HepG2 (cell line): ENCODE measurements around the gene EPHA10. TPM values are rescaled to one million over a fixed set of nuclear protein-coding genes. Genes with fewer than 3 reads are reported as not detected.
A peak's percentile ranks its signal among the peaks of the same experiment; 100 is the strongest.

Source experiments
- BRCA1 ChIP-seq: sonication (generic); formaldehyde crosslinking; IDR thresholded peaks from 2 replicates; pipeline ENCODE4 v1.4.0; 2020; ENCODE audit warnings: missing genetic modification reagents
- HNF4G ChIP-seq, 2 experiments: sonication (generic) in 1 of 2; formaldehyde crosslinking in 1 of 2; IDR thresholded peaks; 2 replicates each; pipeline versions ENCODE4 v1.4.0 to v1.6.1; 2011 to 2020; ENCODE audit warnings: borderline replicate concordance in 2 of 2, low read depth in 2 of 2, mild to moderate bottlenecking in 2 of 2, low read length in 1 of 2, missing genetic modification reagents in 1 of 2, moderate library complexity in 1 of 2
- JUND ChIP-seq: sonication (generic); formaldehyde crosslinking; IDR thresholded peaks from 2 replicates; pipeline ENCODE4 v1.8.0; 2022; ENCODE audit warnings: mild to moderate bottlenecking, missing genetic modification reagents
- KLF11 ChIP-seq: IDR thresholded peaks from 2 replicates; pipeline ENCODE4 v1.6.1; 2016; ENCODE audit warnings: missing compliant biosample characterization
- KLF15 ChIP-seq: sonication (generic); formaldehyde crosslinking; IDR thresholded peaks from 2 replicates; pipeline ENCODE4 v1.8.1; 2023; ENCODE audit warnings: borderline replicate concordance, mild to moderate bottlenecking, inconsistent platforms, missing genetic modification reagents, mixed read lengths
- MIXL1 ChIP-seq: IDR thresholded peaks from 2 replicates; pipeline ENCODE4 v1.6.1; 2016
- NFKB2 ChIP-seq: sonication (generic); formaldehyde crosslinking; IDR thresholded peaks from 2 replicates; pipeline ENCODE4 v1.4.0; 2020; ENCODE audit warnings: missing genetic modification reagents, borderline replicate concordance
- RXRA ChIP-seq: sonication (generic); formaldehyde crosslinking; IDR thresholded peaks from 2 replicates; pipeline ENCODE4 v1.5.1; 2020; ENCODE audit warnings: missing genetic modification reagents
- TCF7 ChIP-seq: sonication (generic); IDR thresholded peaks from 2 replicates; pipeline ENCODE4 v1.6.1; 2016; ENCODE audit warnings: antibody characterized with exemption, low read depth
- TCF7L2 ChIP-seq: IDR thresholded peaks from 2 replicates; pipeline ENCODE4 v1.6.1; 2011; ENCODE audit warnings: mild to moderate bottlenecking, low read depth, low read length, moderate library complexity
- ZKSCAN1 ChIP-seq: fragments of 150-350 bp; IDR thresholded peaks from 2 replicates; pipeline ENCODE4 v1.6.1; 2014; ENCODE audit warnings: low read length
- ZMAT5 ChIP-seq: sonication (generic); formaldehyde crosslinking; IDR thresholded peaks from 2 replicates; pipeline ENCODE4 v1.5.0; 2020; ENCODE audit warnings: mild to moderate bottlenecking, low read depth, missing genetic modification reagents, borderline replicate concordance
- ZNF101 ChIP-seq: sonication (generic); formaldehyde crosslinking; IDR thresholded peaks from 2 replicates; pipeline ENCODE4 v1.4.0; 2020; ENCODE audit warnings: mild to moderate bottlenecking, low read depth, missing genetic modification reagents, borderline replicate concordance
- ZNF138 ChIP-seq: sonication (generic); formaldehyde crosslinking; IDR thresholded peaks from 2 replicates; pipeline ENCODE4 v1.5.0; 2020; ENCODE audit warnings: mild to moderate bottlenecking, low read depth, missing genetic modification reagents
- ZNF232 ChIP-seq: sonication (generic); formaldehyde crosslinking; IDR thresholded peaks from 2 replicates; pipeline ENCODE4 v1.4.0; 2020; ENCODE audit warnings: missing genetic modification reagents, borderline replicate concordance
- ZNF282 ChIP-seq: fragments of 450-650 bp; IDR thresholded peaks from 2 replicates; pipeline ENCODE4 v1.6.1; 2018; ENCODE audit not compliant: partially characterized antibody
- ZNF292 ChIP-seq: sonication (generic); formaldehyde crosslinking; IDR thresholded peaks from 2 replicates; pipeline ENCODE4 v1.8.1; 2022; ENCODE audit warnings: mild to moderate bottlenecking, low read depth, missing genetic modification reagents, borderline replicate concordance
- ZNF788 ChIP-seq: sonication (generic); formaldehyde crosslinking; IDR thresholded peaks from 2 replicates; pipeline ENCODE4 v1.5.0; 2020; ENCODE audit warnings: mild to moderate bottlenecking, missing genetic modification reagents, borderline replicate concordance
- ZNF850 ChIP-seq: sonication (generic); formaldehyde crosslinking; conservative IDR thresholded peaks from 2 replicates; pipeline ENCODE4 v1.9.0; 2021; ENCODE audit warnings: mild to moderate bottlenecking, missing genetic modification reagents
- polyA plus RNA-seq, 8 experiments: library from polyadenylated mRNA; depleted of rRNA in 3 of 8; stranded (reverse) in 7 of 8; unstranded in 1 of 8; fragments of >200 nt; fragmentation: Illumina TruSeq in 4 of 8; extraction: Trizol in 4 of 8; gene quantifications; 2 replicates each; pipeline versions ENCODE4 v1.2.1 to v1.2.3, GENCODE V29; 2011 to 2016; ENCODE audit warnings: low read depth in 4 of 8, missing spikeins in 1 of 8, mixed read lengths in 1 of 8; ENCODE audit not compliant: insufficient read depth in 1 of 8
- total RNA-seq, 5 experiments: library from RNA; depleted of rRNA; stranded (reverse); fragments of >200 nt; fragmentation: Illumina TruSeq; extraction: Trizol; gene quantifications; 2 replicates each; pipeline ENCODE4 v1.2.3, GENCODE V29; 2016; ENCODE audit warnings: low read depth in 1 of 5
- TF ChIP-seq, protein P1 (sequence below): sonication (generic); formaldehyde crosslinking; IDR thresholded peaks from 2 replicates; pipeline ENCODE4 v1.4.0; 2020; ENCODE audit warnings: missing genetic modification reagents, borderline replicate concordance
- TF ChIP-seq, protein P2 (sequence below): IDR thresholded peaks from 2 replicates; pipeline ENCODE4 v1.6.1; 2016; ENCODE audit warnings: low read depth, missing genetic modification reagents, missing compliant biosample characterization

Gene EPHA10
- total and polyA plus RNA-seq, 2 of the 13 experiments (the other 11 are each of a cell fraction or from before 2014, with no cell fraction given): 0.11 to 0.58 TPM

DNA sequence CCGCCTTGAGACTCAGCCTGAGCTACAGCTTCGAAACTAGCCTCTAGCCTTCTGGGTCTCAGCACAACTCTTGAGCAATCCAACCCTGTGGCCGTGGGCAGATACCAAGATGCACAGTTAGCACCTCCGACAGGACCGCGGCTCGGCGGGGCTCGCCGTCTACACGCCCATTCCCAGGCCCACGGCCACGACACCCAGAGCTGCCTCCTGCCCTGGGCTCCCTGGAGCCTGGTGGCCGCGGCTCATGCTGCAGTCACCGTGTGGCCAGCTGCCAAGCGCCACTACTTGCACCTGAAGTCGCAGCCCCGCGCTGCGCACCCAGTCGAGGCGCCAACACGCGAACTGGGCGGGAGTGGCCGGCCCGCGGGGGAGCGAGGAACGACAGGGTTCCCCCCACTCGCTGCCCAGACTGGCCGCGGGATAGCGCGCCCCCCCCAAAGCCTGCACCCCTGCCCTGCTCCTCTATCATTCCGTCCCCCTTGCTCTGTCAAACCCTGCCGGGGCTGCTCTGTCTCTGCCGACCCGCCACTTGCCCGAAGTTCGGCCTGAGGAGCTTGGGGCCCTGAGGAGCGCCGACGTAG lies 73.3 kb downstream of the EPHA10 start (continued):
- TF ChIP-seq KLF15 (CRISPR knock-in tag) (no peak), RXRA (peak; percentile 15; the same call in 1 of the 2 replicates), ZNF101 (CRISPR knock-in tag) (no peak), NFKB2 (CRISPR knock-in tag) (no peak), HNF4G (IDR thresholded peaks at IDR 0.05; ENCODE audit: borderline replicate concordance, low read depth, low read length) (no peak), HNF4G (CRISPR knock-in tag; IDR thresholded peaks at IDR 0.05; ENCODE audit: borderline replicate concordance, low read depth) (no peak), KLF11 (CRISPR knock-in tag) (no peak), ZNF232 (CRISPR knock-in tag) (no peak), ZKSCAN1 (no peak), TCF7L2 (no peak), ZNF850 (CRISPR knock-in tag) (no peak), JUND (CRISPR knock-in tag) (no peak), MIXL1 (CRISPR knock-in tag) (no peak), ZNF282 (no peak), ZNF292 (CRISPR knock-in tag) (no peak; the same call in 1 of the 2 replicates), ZNF138 (CRISPR knock-in tag) (no peak), ZNF788 (CRISPR knock-in tag) (no peak), ZMAT5 (CRISPR knock-in tag) (no peak), BRCA1 (CRISPR knock-in tag) (no peak), TCF7 (no peak)
- TF ChIP-seq, protein P1, sequence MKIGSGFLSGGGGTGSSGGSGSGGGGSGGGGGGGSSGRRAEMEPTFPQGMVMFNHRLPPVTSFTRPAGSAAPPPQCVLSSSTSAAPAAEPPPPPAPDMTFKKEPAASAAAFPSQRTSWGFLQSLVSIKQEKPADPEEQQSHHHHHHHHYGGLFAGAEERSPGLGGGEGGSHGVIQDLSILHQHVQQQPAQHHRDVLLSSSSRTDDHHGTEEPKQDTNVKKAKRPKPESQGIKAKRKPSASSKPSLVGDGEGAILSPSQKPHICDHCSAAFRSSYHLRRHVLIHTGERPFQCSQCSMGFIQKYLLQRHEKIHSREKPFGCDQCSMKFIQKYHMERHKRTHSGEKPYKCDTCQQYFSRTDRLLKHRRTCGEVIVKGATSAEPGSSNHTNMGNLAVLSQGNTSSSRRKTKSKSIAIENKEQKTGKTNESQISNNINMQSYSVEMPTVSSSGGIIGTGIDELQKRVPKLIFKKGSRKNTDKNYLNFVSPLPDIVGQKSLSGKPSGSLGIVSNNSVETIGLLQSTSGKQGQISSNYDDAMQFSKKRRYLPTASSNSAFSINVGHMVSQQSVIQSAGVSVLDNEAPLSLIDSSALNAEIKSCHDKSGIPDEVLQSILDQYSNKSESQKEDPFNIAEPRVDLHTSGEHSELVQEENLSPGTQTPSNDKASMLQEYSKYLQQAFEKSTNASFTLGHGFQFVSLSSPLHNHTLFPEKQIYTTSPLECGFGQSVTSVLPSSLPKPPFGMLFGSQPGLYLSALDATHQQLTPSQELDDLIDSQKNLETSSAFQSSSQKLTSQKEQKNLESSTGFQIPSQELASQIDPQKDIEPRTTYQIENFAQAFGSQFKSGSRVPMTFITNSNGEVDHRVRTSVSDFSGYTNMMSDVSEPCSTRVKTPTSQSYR (CRISPR knock-in tag): no peak
- TF ChIP-seq, protein P2, sequence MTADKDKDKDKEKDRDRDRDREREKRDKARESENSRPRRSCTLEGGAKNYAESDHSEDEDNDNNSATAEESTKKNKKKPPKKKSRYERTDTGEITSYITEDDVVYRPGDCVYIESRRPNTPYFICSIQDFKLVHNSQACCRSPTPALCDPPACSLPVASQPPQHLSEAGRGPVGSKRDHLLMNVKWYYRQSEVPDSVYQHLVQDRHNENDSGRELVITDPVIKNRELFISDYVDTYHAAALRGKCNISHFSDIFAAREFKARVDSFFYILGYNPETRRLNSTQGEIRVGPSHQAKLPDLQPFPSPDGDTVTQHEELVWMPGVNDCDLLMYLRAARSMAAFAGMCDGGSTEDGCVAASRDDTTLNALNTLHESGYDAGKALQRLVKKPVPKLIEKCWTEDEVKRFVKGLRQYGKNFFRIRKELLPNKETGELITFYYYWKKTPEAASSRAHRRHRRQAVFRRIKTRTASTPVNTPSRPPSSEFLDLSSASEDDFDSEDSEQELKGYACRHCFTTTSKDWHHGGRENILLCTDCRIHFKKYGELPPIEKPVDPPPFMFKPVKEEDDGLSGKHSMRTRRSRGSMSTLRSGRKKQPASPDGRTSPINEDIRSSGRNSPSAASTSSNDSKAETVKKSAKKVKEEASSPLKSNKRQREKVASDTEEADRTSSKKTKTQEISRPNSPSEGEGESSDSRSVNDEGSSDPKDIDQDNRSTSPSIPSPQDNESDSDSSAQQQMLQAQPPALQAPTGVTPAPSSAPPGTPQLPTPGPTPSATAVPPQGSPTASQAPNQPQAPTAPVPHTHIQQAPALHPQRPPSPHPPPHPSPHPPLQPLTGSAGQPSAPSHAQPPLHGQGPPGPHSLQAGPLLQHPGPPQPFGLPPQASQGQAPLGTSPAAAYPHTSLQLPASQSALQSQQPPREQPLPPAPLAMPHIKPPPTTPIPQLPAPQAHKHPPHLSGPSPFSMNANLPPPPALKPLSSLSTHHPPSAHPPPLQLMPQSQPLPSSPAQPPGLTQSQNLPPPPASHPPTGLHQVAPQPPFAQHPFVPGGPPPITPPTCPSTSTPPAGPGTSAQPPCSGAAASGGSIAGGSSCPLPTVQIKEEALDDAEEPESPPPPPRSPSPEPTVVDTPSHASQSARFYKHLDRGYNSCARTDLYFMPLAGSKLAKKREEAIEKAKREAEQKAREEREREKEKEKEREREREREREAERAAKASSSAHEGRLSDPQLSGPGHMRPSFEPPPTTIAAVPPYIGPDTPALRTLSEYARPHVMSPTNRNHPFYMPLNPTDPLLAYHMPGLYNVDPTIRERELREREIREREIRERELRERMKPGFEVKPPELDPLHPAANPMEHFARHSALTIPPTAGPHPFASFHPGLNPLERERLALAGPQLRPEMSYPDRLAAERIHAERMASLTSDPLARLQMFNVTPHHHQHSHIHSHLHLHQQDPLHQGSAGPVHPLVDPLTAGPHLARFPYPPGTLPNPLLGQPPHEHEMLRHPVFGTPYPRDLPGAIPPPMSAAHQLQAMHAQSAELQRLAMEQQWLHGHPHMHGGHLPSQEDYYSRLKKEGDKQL (CRISPR knock-in tag): no peak
